ENCODE results near the gene PDPK1. TPM values are rescaled to one million over a fixed set of nuclear protein-coding genes. Genes with fewer than 3 reads are reported as not detected.
"Not testable (repeated sequence)": the region's sequence is repeated elsewhere in the genome, so short reads cannot be mapped to it uniquely, and the experiment has no call there.

PDPK1 gene
- total RNA-seq, 5 donors from 2014 or later (not counting 1 experiment from before 2014, with no cell fraction given), result 49.8 to 68.4 (median 67.3) TPM

- WGBS (ENCODE audit: insufficient coverage), result no CpG with 5 or more reads among the region's 14 CpGs
- H3K27me3 Mint-ChIP-seq; H3K36me3 ChIP-seq (ENCODE audit: control insufficient read depth in 2 of 2, extremely low read depth in 1 of 2, insufficient read depth in 1 of 2, low read length in 1 of 2); H3K4me3 ChIP-seq (ENCODE audit: control insufficient read depth in 1 of 2, extremely low read depth in 1 of 2, low read length in 1 of 2); H3K4me1 ChIP-seq (ENCODE audit: control insufficient read depth in 1 of 2, extremely low read depth in 1 of 2, insufficient read depth in 2 of 2, low read length in 2 of 2); H3K9me3 Mint-ChIP-seq; H3K9me3 ChIP-seq; DNase-seq; H3K27ac Mint-ChIP-seq; ATAC-seq (replicated peaks in 1 of 4); POLR2A ChIA-PET; H3K27ac ChIP-seq (ENCODE audit: low read length); H3K36me3 Mint-ChIP-seq; CTCF ChIA-PET; H3K4me3 Mint-ChIP-seq; H3K4me1 Mint-ChIP-seq: not testable (repeated sequence)
- H3K27me3 ChIP-seq (replicated peaks in 1 of 2; ENCODE audit: control insufficient read depth in 2 of 2, extremely low read depth in 1 of 2, insufficient read depth in 2 of 2, low read length in 1 of 2), result peaks cover 0 to 11% of the 10 kb centered on the region in 2 experiments
Measured at GRCh38 chr16:2651268-2651871, 113.5 kb downstream of the PDPK1 start.

Other genes starting within 250 kb of the PDPK1 start
- gene ABCA3, start 197.3 kb upstream of the PDPK1 start, total RNA-seq, result 10 to 100 TPM in 2 of 5 donors, 1 to 10 TPM in 3; 6.6 to 11.1 (median 9.9) TPM
- 1 to 10 TPM; 3.5 to 5.1 (median 4.0) TPM for gene CCNF, start 108.6 kb upstream of the PDPK1 start, total RNA-seq
- 1 to 10 TPM in 2 of 5 donors, under 1 TPM in 3; 0.85 to 1.8 (median 0.93) TPM for gene TEDC2, start 77.9 kb upstream of the PDPK1 start, total RNA-seq
- gene NTN3, start 66.7 kb upstream of the PDPK1 start, total RNA-seq, result not detected
- gene TBC1D24, start 62.9 kb upstream of the PDPK1 start, total RNA-seq, result 10 to 100 TPM in 3 of 5 donors, 1 to 10 TPM in 2; 8.3 to 22.2 (median 10.7) TPM
- 100 to 1,000 TPM; 122 to 161 (median 128) TPM for gene ATP6V0C, start 24.1 kb upstream of the PDPK1 start, total RNA-seq
- gene AMDHD2, start 17.6 kb upstream of the PDPK1 start, total RNA-seq, result 100 to 1,000 TPM; 104 to 215 (median 122) TPM
- gene CEMP1, start 6.6 kb upstream of the PDPK1 start, total RNA-seq, result 1 to 10 TPM in 3 of 5 donors, under 1 TPM in 1, not detected in 1; 0.26 to 3.1 (median 1.1) TPM
- gene KCTD5, start 144.5 kb downstream of the PDPK1 start, total RNA-seq, result 10 to 100 TPM; 19.5 to 29.1 (median 26.3) TPM
- gene PRSS27, start 182.2 kb downstream of the PDPK1 start, total RNA-seq, result 1 to 10 TPM in 3 of 5 donors, under 1 TPM in 2; 0.70 to 2.0 (median 1.1) TPM
- 1,000 to 10,000 TPM in 2 of 5 donors, 100 to 1,000 TPM in 3; 784 to 1,343 (median 947) TPM for gene SRRM2, start 214.6 kb downstream of the PDPK1 start, total RNA-seq
- gene ELOB, start 239.3 kb downstream of the PDPK1 start, total RNA-seq, result 100 to 1,000 TPM in 4 of 5 donors, 10 to 100 TPM in 1; 71.8 to 153 (median 131) TPM
- not detected for gene PRSS33, start 249.5 kb downstream of the PDPK1 start, total RNA-seq

All from T-cell (primary cell).